SK-N-SH (cell line): ENCODE results near the gene PLD4. TPM values are rescaled to one million over a fixed set of nuclear protein-coding genes. Genes with fewer than 3 reads are reported as not detected.

Source experiments
- CTCF ChIA-PET: fragments of 300-600, 350-600 bp; formaldehyde crosslinking; extraction: SDS; loops from one replicate; lab custom pipeline; 2021; lab: Yijun Ruan, JAX
- POLR2A ChIA-PET: fragments of 350-600 bp; sonication (Branson Sonifier 250); formaldehyde crosslinking; extraction: SDS; loops from one replicate; lab custom pipeline; 2020; ENCODE audit warnings: antibody characterized with exemption, inconsistent platforms; lab: Yijun Ruan, JAX
- DNase-seq: peaks from one replicate; pipeline ENCODE4 v3.0.0; 2012
- H2AFZ ChIP-seq: fragments of 200-600 bp; sonication (generic); 2 replicates; pipeline ENCODE4 v1.8.1; 2016; ENCODE audit warnings: antibody characterized with exemption, mild to moderate bottlenecking, low read depth
- H3F3A ChIP-seq: fragments of 200-600 bp; sonication (generic); replicated peaks from 2 replicates; pipeline ENCODE3; 2016; ENCODE audit warnings: antibody characterized with exemption, mild to moderate bottlenecking; ENCODE audit not compliant: insufficient read depth
- H3K27ac ChIP-seq, 2 experiments: fragments of 200-500 bp in 1 of 2; fragments of 200-600 bp in 1 of 2; sonication (Bioruptor generic) in 1 of 2; sonication (generic), shearing (Covaris generic) in 1 of 2; 2 replicates each; pipeline versions ENCODE4 v1.5.1 to v1.6.1; 2014 to 2016; ENCODE audit warnings: low read depth in 2 of 2, inconsistent platforms in 1 of 2, low read length in 1 of 2, mild to moderate bottlenecking in 1 of 2, mixed read lengths in 1 of 2
- H3K27me3 ChIP-seq: fragments of 200-600 bp; sonication (generic), shearing (Covaris generic); 2 replicates; pipeline ENCODE4 v1.6.1; 2016; ENCODE audit warnings: mixed run types; ENCODE audit not compliant: insufficient read depth
- H3K36me3 ChIP-seq, 2 experiments: fragments of 200-500 bp in 1 of 2; fragments of 200-600 bp in 1 of 2; sonication (Bioruptor generic) in 1 of 2; sonication (generic) in 1 of 2; replicated peaks in 1 of 2; 2 replicates each; pipeline versions ENCODE3 to v1.5.1; 2014 to 2016; ENCODE audit warnings: low read length in 1 of 2, mild to moderate bottlenecking in 1 of 2; ENCODE audit not compliant: insufficient read depth in 2 of 2, control insufficient read depth in 1 of 2
- H3K4me1 ChIP-seq, 2 experiments: fragments of 200-500 bp in 1 of 2; fragments of 200-600 bp in 1 of 2; sonication (Bioruptor generic) in 1 of 2; sonication (generic), shearing (Covaris generic) in 1 of 2; 2 replicates each; pipeline versions ENCODE4 v1.5.1 to v1.6.1; 2014 to 2016; ENCODE audit warnings: low read depth in 1 of 2, low read length in 1 of 2, mixed run types in 1 of 2; ENCODE audit not compliant: insufficient read depth in 2 of 2, control insufficient read depth in 1 of 2
- H3K4me2 ChIP-seq: fragments of 200-600 bp; sonication (generic), shearing (Covaris generic); 2 replicates; pipeline ENCODE4 v1.6.1; 2017; ENCODE audit warnings: mixed run types
- H3K4me3 ChIP-seq, 2 experiments: fragments of 200-500 bp in 1 of 2; fragments of 200-600 bp in 1 of 2; sonication (Bioruptor generic) in 1 of 2; sonication (generic), shearing (Covaris generic) in 1 of 2; 2 replicates each; pipeline versions ENCODE4 v1.5.1 to v1.8.1; 2014 to 2016; ENCODE audit warnings: low read depth in 2 of 2, inconsistent platforms in 1 of 2, low read length in 1 of 2, mild to moderate bottlenecking in 1 of 2, mixed read lengths in 1 of 2, moderate library complexity in 1 of 2
- H3K79me2 ChIP-seq: fragments of 200-600 bp; sonication (generic); 2 replicates; pipeline ENCODE4 v1.8.1; 2017; ENCODE audit warnings: mild to moderate bottlenecking; ENCODE audit not compliant: insufficient read depth
- H3K9ac ChIP-seq: fragments of 200-600 bp; sonication (generic); 2 replicates; pipeline ENCODE4 v1.6.1; 2017; ENCODE audit warnings: mixed run types
- H3K9me2 ChIP-seq: fragments of 200-600 bp; sonication (generic); 2 replicates; pipeline ENCODE4 v1.6.1; 2017; ENCODE audit warnings: mixed run types
- H3K9me3 ChIP-seq: fragments of 200-600 bp; sonication (generic); 2 replicates; pipeline ENCODE4 v1.6.1; 2017; ENCODE audit warnings: mixed run types, mild to moderate bottlenecking, moderate library complexity
- H4K20me1 ChIP-seq: fragments of 200-600 bp; sonication (generic); 2 replicates; pipeline ENCODE4 v1.6.1; 2017; ENCODE audit warnings: mild to moderate bottlenecking, mixed run types; ENCODE audit not compliant: insufficient read depth
- CHD2 ChIP-seq: fragments of 150-350 bp; IDR thresholded peaks from 2 replicates; pipeline ENCODE4 v1.6.1; 2018; ENCODE audit warnings: low read length; ENCODE audit not compliant: partially characterized antibody
- ELF1 ChIP-seq: IDR thresholded peaks from 2 replicates; pipeline ENCODE4 v1.4.0; 2012
- FOSL2 ChIP-seq: IDR thresholded peaks from 2 replicates; pipeline ENCODE4 v1.4.0; 2012; ENCODE audit warnings: low read depth, mild to moderate bottlenecking, moderate library complexity, borderline replicate concordance
- FOXJ3 ChIP-seq: sonication (generic); formaldehyde crosslinking; IDR thresholded peaks from 2 replicates; pipeline ENCODE4 v1.5.1; 2020; ENCODE audit warnings: mild to moderate bottlenecking, missing genetic modification reagents
- FOXM1 ChIP-seq: IDR thresholded peaks from 2 replicates; pipeline ENCODE4 v1.4.0; 2012; ENCODE audit warnings: low read depth, mild to moderate bottlenecking
- GABPA ChIP-seq: IDR thresholded peaks from 2 replicates; pipeline ENCODE4 v1.4.0; 2012; ENCODE audit warnings: low read depth, mild to moderate bottlenecking
- GATA2 ChIP-seq: sonication (generic); formaldehyde crosslinking; IDR thresholded peaks from 2 replicates; pipeline ENCODE4 v1.5.0; 2020; ENCODE audit warnings: mild to moderate bottlenecking, missing genetic modification reagents
- IRF3 ChIP-seq: fragments of 150-350 bp; IDR thresholded peaks from 2 replicates; pipeline ENCODE4 v1.6.1; 2016; ENCODE audit warnings: mild to moderate bottlenecking, low read depth, low read length
- NFIC ChIP-seq: IDR thresholded peaks from 2 replicates; pipeline ENCODE4 v1.4.0; 2012; ENCODE audit warnings: borderline replicate concordance
- PBX3 ChIP-seq: IDR thresholded peaks from 2 replicates; pipeline ENCODE4; 2012
- POLR2AphosphoS5 ChIP-seq: IDR thresholded peaks from 2 replicates; pipeline ENCODE4 v1.6.1; 2012; ENCODE audit warnings: low read depth, low read length
- REST ChIP-seq: IDR thresholded peaks from 2 replicates; pipeline ENCODE4 v1.6.1; 2012; ENCODE audit warnings: mild to moderate bottlenecking, low read depth, low read length, moderate library complexity
- SIN3A ChIP-seq: IDR thresholded peaks from 2 replicates; pipeline ENCODE4 v1.6.1; 2012; ENCODE audit warnings: low read depth, mild to moderate bottlenecking, low read length, moderate library complexity, borderline replicate concordance
- TEAD4 ChIP-seq: IDR thresholded peaks from 2 replicates; pipeline ENCODE4 v1.4.0; 2012; ENCODE audit warnings: mild to moderate bottlenecking, borderline replicate concordance; ENCODE audit not compliant: insufficient read depth
- USF2 ChIP-seq: fragments of 150-350 bp; IDR thresholded peaks from 2 replicates; pipeline ENCODE4 v1.6.1; 2017; ENCODE audit warnings: antibody characterized with exemption, low read length, low read depth, borderline replicate concordance
- YY1 ChIP-seq: IDR thresholded peaks from 2 replicates; pipeline ENCODE4 v1.4.0; 2012; ENCODE audit warnings: low read depth, mild to moderate bottlenecking
- WGBS: methylation state at CpG from one replicate; pipeline ENCODE4 v1.1.6; 2017; ENCODE audit warnings: low lambda C conversion rate; 5-methylcytosine and 5-hydroxymethylcytosine counted together
- polyA plus RNA-seq, 3 experiments: library from polyadenylated mRNA; depleted of rRNA; stranded (reverse); fragments of >200 nt; gene quantifications; 2 replicates each; pipeline ENCODE4 v1.2.3, GENCODE V29; 2012

The PLD4 gene
- polyA plus RNA-seq, 1 of the 3 experiments (the other 2 are of a cell fraction): 0.02 TPM

GRCh38 chr14:104927432-104927816, 2.7 kb downstream of the PLD4 start:
- Histone ChIP-seq H3K4me1 (no peaks in the 10 kb centered on the region; a peak in 1 of 4 replicates), H3K27ac (no peak overlapping the region), H4K20me1 (no peaks in the 10 kb centered on the region), H3K79me2 (no peaks in the 10 kb centered on the region), H2AFZ (no peak overlapping the region), H3K9me3 (no peaks in the 10 kb centered on the region), H3K4me2 (no peak overlapping the region), H3K4me3 (no peak overlapping the region), H3K9ac (no peak overlapping the region), H3K9me2 (no peaks in the 10 kb centered on the region), H3K36me3 (no peaks in the 10 kb centered on the region), H3K27me3 (no peaks in the 10 kb centered on the region), H3F3A (no peaks in the 10 kb centered on the region)
- CTCF ChIA-PET: interaction anchor here (1.3 to 1.5 kb wide), 2 partner anchors 118 to 119 kb away, joined by 3 read pairs; no protein-coding TSS in a partner anchor
- TF ChIP-seq PBX3: no peak
- TF ChIP-seq REST: no peak
- no peak for TF ChIP-seq SIN3A
- TF ChIP-seq ELF1: no peak
- no peak for TF ChIP-seq GATA2 (CRISPR knock-in tag)
- no peak for TF ChIP-seq GABPA
- TF ChIP-seq CHD2: no peak
- no peak for TF ChIP-seq FOXM1
- no peak for TF ChIP-seq IRF3
- no peak for TF ChIP-seq POLR2AphosphoS5
- no peak for TF ChIP-seq FOSL2
- no peak for TF ChIP-seq FOXJ3 (CRISPR knock-in tag)
- WGBS: 33% methylated on average over 1 of the region's 10 CpGs
- POLR2A ChIA-PET: no interaction called here
- DNase-seq: peak; percentile 36

GRCh38 chr14:104927901-104928300, 3.2 kb downstream of the PLD4 start:
- Histone ChIP-seq H2AFZ (no peak overlapping the region), H4K20me1 (no peaks in the 10 kb centered on the region), H3K36me3 (no peaks in the 10 kb centered on the region), H3K27me3 (no peaks in the 10 kb centered on the region), H3F3A (no peaks in the 10 kb centered on the region), H3K9me2 (no peaks in the 10 kb centered on the region), H3K4me3 (no peak overlapping the region), H3K4me2 (no peak overlapping the region), H3K9me3 (no peaks in the 10 kb centered on the region), H3K4me1 (no peaks in the 10 kb centered on the region; a peak in 1 of 4 replicates), H3K9ac (no peak overlapping the region), H3K79me2 (no peaks in the 10 kb centered on the region), H3K27ac (no peak overlapping the region)
- no peak for DNase-seq
- ChIA-PET CTCF (interaction anchor here (1.3 to 2.4 kb wide), 3 partner anchors 32 to 117 kb away, joined by 3 to 8 read pairs (median 5); no protein-coding TSS in a partner anchor), POLR2A (no interaction called here)
- 71% methylated on average over 4 of the region's 8 CpGs for WGBS
- TF ChIP-seq NFIC (no peak), REST (no peak), FOSL2 (no peak), TEAD4 (no peak), YY1 (no peak), POLR2AphosphoS5 (no peak), USF2 (no peak)
